Transverse colon (tissue), 4 donors: ENCODE results near the gene GTF2IRD1.

ENCODE experiments used
- CTCF ChIP-seq, 5 experiments: fragments of 200-600 bp in 3 of 5; fragments of 450-650 bp in 2 of 5; sonication (generic) in 3 of 5; IDR thresholded peaks; 1 replicate in 2 of 5; 2 replicates in 3 of 5; pipeline ENCODE4 v1.5.1; 2016 to 2017; ENCODE audit warnings: antibody characterized with exemption in 5 of 5, inconsistent platforms in 3 of 5, mild to moderate bottlenecking in 2 of 5, moderate library complexity in 1 of 5
- EP300 ChIP-seq: sonication (generic); formaldehyde crosslinking; IDR thresholded peaks from one replicate; pipeline ENCODE4 v1.6.1; 2017; ENCODE audit warnings: antibody characterized with exemption, low read depth
- POLR2A ChIP-seq: fragments of 450-650 bp; IDR thresholded peaks from one replicate; pipeline ENCODE4 v1.6.1; 2016; ENCODE audit warnings: antibody characterized with exemption, mild to moderate bottlenecking, moderate library complexity
- POLR2AphosphoS5 ChIP-seq, 3 donors: sonication (generic); formaldehyde crosslinking; IDR thresholded peaks; one replicate each; pipeline ENCODE4 v1.6.1; 2016; ENCODE audit warnings: antibody characterized with exemption in 3 of 3

DNA sequence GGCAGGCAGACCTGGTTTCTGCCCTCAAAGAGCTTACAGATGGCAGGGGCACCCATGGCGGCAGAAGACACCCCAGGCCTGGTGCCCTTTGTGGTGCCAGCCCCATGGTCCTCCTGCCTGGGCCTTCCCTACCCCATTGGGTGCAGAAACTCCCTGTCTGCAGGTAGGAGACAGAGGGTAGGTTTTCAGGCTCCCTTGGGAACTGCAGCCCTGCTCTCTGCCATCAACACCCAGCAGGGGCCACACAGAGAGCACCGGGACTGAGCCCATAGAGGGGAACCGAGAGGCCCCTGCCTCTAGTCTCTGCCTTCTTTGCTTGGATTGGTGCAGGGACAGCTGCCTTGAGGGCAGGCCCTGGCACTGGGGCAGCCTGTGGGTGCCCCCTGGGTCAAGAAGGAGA lies 52.6 kb downstream of the GTF2IRD1 start:
- TF ChIP-seq POLR2A, result no peak
- TF ChIP-seq CTCF (IDR thresholded peaks at IDR 0.05), result no peak
- TF ChIP-seq EP300, result no peak
- no peak for TF ChIP-seq POLR2AphosphoS5 (IDR thresholded peaks at IDR 0.05)
